ENCODE measurements around the gene TBC1D22A. TPM values are rescaled to one million over a fixed set of nuclear protein-coding genes. Genes with fewer than 3 reads are reported as not detected.
A peak's percentile ranks its signal among the peaks of the same experiment; 100 is the strongest.

Gene TBC1D22A
- total RNA-seq, 1 donor from 2014 or later = 34.1 TPM

GRCh38 chr22:47089796-47090460, 327.5 kb downstream of the TBC1D22A start:
- no peaks in the 10 kb centered on the region for H3K9me3 ChIP-seq
- peak overlapping the region; percentile 17 for H3K4me3 ChIP-seq
- no peak overlapping the region for H3K27ac ChIP-seq
- peak; percentile 74 to 75 for ATAC-seq
- intact Hi-C loops (cut with DNase I) = no loop called here
- DNase-seq = no peak
- TF ChIP-seq CTCF (IDR thresholded peaks at IDR 0.05) = no peak
- peaks cover 20% of the 10 kb centered on the region for H3K4me1 ChIP-seq
- H3K27me3 ChIP-seq (ENCODE audit: low read depth) = no peaks in the 10 kb centered on the region
- H3K36me3 ChIP-seq = no peaks in the 10 kb centered on the region

GRCh38 chr22:47090591-47091245, 328.3 kb downstream of the TBC1D22A start:
- Histone ChIP-seq H3K9me3 (no peaks in the 10 kb centered on the region), H3K4me3 (peak overlapping the region; percentile 17), H3K36me3 (no peaks in the 10 kb centered on the region), H3K27ac (no peak overlapping the region), H3K27me3 (ENCODE audit: low read depth) (no peaks in the 10 kb centered on the region), H3K4me1 (peaks cover 20% of the 10 kb centered on the region)
- TF ChIP-seq CTCF (IDR thresholded peaks at IDR 0.05) = no peak
- DNase-seq = no peak
- ATAC-seq = no peak
- intact Hi-C loops (cut with DNase I) = no loop called here

- ATAC-seq (no peak), DNase-seq (no peak)
- TF ChIP-seq CTCF (IDR thresholded peaks at IDR 0.05) = no peak
- Histone ChIP-seq H3K27ac (no peak overlapping the region), H3K27me3 (ENCODE audit: low read depth) (no peaks in the 10 kb centered on the region), H3K9me3 (no peaks in the 10 kb centered on the region), H3K4me1 (peaks cover 20% of the 10 kb centered on the region), H3K36me3 (no peaks in the 10 kb centered on the region), H3K4me3 (no peak overlapping the region)
- intact Hi-C loops (cut with DNase I) = no loop called here
Observed at GRCh38 chr22:47091246-47091651, 328.8 kb downstream of the TBC1D22A start.

- no peaks in the 10 kb centered on the region for H3K9me3 ChIP-seq
Observed at GRCh38 chr22:47091921-47092700, 329.7 kb downstream of the TBC1D22A start.

More at GRCh38 chr22:47091921-47092700, 329.7 kb downstream of the TBC1D22A start:
- no peak for TF ChIP-seq CTCF (IDR thresholded peaks at IDR 0.05)
- Histone ChIP-seq H3K27me3 (ENCODE audit: low read depth) (no peaks in the 10 kb centered on the region), H3K36me3 (no peaks in the 10 kb centered on the region), H3K27ac (no peak overlapping the region), H3K4me1 (peaks cover 20% of the 10 kb centered on the region), H3K4me3 (no peak overlapping the region)
- ATAC-seq (peak; percentile 8 to 31), DNase-seq (no peak)
- intact Hi-C loops (cut with DNase I) = no loop called here

Measured in lower lobe of right lung (tissue), 2 donors.